ENCODE results near the gene SNX8. TPM values are rescaled to one million over a fixed set of nuclear protein-coding genes. Genes with fewer than 3 reads are reported as not detected.

The SNX8 gene
- total and polyA plus RNA-seq, 2 of the 8 experiments (the other 6 are each of a cell fraction or from before 2014, with no cell fraction given), result 46.2 to 70.8 TPM

- H3K4me1 ChIP-seq (replicated peaks in 1 of 4; ENCODE audit: control insufficient read depth in 3 of 4, insufficient read depth in 4 of 4, low read length in 3 of 4), result no peaks in the 10 kb centered on the region
- H2BK20ac ChIP-seq (ENCODE audit: low read length), result no peak overlapping the region
- no peak overlapping the region for H3K14ac ChIP-seq (ENCODE audit: insufficient read length)
- H3K4ac ChIP-seq (replicated peaks; ENCODE audit: insufficient read length, low read depth, low read length), result no peak overlapping the region
- H2BK5ac ChIP-seq (ENCODE audit: low read depth, low read length), result no peak overlapping the region
- H2AK5ac ChIP-seq (ENCODE audit: low read depth, low read length), result no peak overlapping the region
- H3K27ac ChIP-seq (ENCODE audit: low read depth, low read length), result no peak overlapping the region
- no peak overlapping the region for H4K5ac ChIP-seq (ENCODE audit: insufficient read length, low read depth, low read length)
- 93% methylated on average over 7 of the region's 7 CpGs; no CpG with 5 or more reads in 1 of the 2 experiments for WGBS, 2 experiments (ENCODE audit: extremely low coverage in 1 of 2, insufficient coverage in 1 of 2, insufficient read length in 1 of 2, insufficient replicate concordance in 2 of 2, low coverage in 1 of 2, low lambda C conversion rate in 2 of 2, missing lambda C conversion rate in 1 of 2)
- H3K23me2 ChIP-seq (ENCODE audit: low read depth, low read length), result no peaks in the 10 kb centered on the region
- no peak overlapping the region for H2BK120ac ChIP-seq (replicated peaks; ENCODE audit: low read depth, low read length)
- H4K20me1 ChIP-seq (replicated peaks in 1 of 2; ENCODE audit: control insufficient read depth in 1 of 2, insufficient read depth in 2 of 2, low read length in 2 of 2), result peaks cover 0 to 4% of the 10 kb centered on the region in 2 experiments
- no peak overlapping the region for H3K4me3 ChIP-seq (ENCODE audit: extremely low read depth in 1 of 4, insufficient read depth in 2 of 4, low read depth in 3 of 4, low read length in 4 of 4)
- H2AFZ ChIP-seq (ENCODE audit: low read length), result no peak overlapping the region
- H4K91ac ChIP-seq (replicated peaks; ENCODE audit: insufficient read length, low read length), result no peak overlapping the region
- ChIA-PET POLR2A (ENCODE audit: partially characterized antibody) (interaction anchor here (0.6 to 5.5 kb wide), 11 partner anchors 9 to 109 kb away, joined by 3 to 21 read pairs (median 4); partner anchors contain the start of genes EIF3B and SNX8), CTCF (ENCODE audit: partially characterized antibody) (interaction anchor here (0.6 to 1.3 kb wide), 5 partner anchors 17 to 57 kb away, joined by 3 to 4 read pairs (median 3); no protein-coding TSS in a partner anchor)
- no peaks in the 10 kb centered on the region for H3K36me3 ChIP-seq (ENCODE audit: control insufficient read depth in 2 of 4, insufficient read depth in 4 of 4, low read length in 3 of 4)
- H3K27me3 ChIP-seq (replicated peaks in 1 of 4; ENCODE audit: control insufficient read depth in 3 of 4, extremely low read depth in 1 of 4, insufficient read depth in 3 of 4, low read length in 3 of 4), result no peaks in the 10 kb centered on the region
- H3K9me3 ChIP-seq (ENCODE audit: insufficient read depth in 2 of 2, low read depth in 1 of 2, low read length in 1 of 2), result no peaks in the 10 kb centered on the region
- no peak overlapping the region for H2BK15ac ChIP-seq (ENCODE audit: low read length)
- H4K8ac ChIP-seq (ENCODE audit: extremely low read depth, insufficient read depth, low read length), result no peak overlapping the region
- no peak overlapping the region for H3K4me2 ChIP-seq (ENCODE audit: insufficient read depth in 1 of 2, low read depth in 2 of 2, low read length in 2 of 2)
- H3K79me1 ChIP-seq (ENCODE audit: low read depth, low read length), result no peaks in the 10 kb centered on the region
- H3K23ac ChIP-seq (ENCODE audit: insufficient read length), result no peak overlapping the region
- no peaks in the 10 kb centered on the region for H3K79me2 ChIP-seq (ENCODE audit: control insufficient read depth in 1 of 2, insufficient read depth in 2 of 2, low read length in 2 of 2)
- DNase-seq (ENCODE audit: low read depth in 1 of 2, low spot score in 2 of 2) (no peak), FAIRE-seq (no peak)
- no peak overlapping the region for H3K56ac ChIP-seq (replicated peaks; ENCODE audit: insufficient read length, low read depth, low read length)
- no peak overlapping the region for H3K9ac ChIP-seq (replicated peaks in 1 of 4; ENCODE audit: extremely low read depth in 1 of 4, low read depth in 3 of 4, low read length in 3 of 4)
- H2BK12ac ChIP-seq (ENCODE audit: low read depth, low read length), result no peak overlapping the region
- no peak overlapping the region for H3K18ac ChIP-seq (ENCODE audit: extremely low read depth, low read length)
- no peak for TF ChIP-seq NANOG (IDR thresholded peaks at IDR 0.05; ENCODE audit: insufficient read depth, low read depth, low read length, poor library complexity, severe bottlenecking)
- TF ChIP-seq TBP (IDR thresholded peaks at IDR 0.05; ENCODE audit: low read depth, low read length), result no peak
- TF ChIP-seq SRF (IDR thresholded peaks at IDR 0.05; ENCODE audit: low read depth, low read length), result no peak
- TF ChIP-seq, protein P1, sequence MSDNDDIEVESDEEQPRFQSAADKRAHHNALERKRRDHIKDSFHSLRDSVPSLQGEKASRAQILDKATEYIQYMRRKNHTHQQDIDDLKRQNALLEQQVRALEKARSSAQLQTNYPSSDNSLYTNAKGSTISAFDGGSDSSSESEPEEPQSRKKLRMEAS (IDR thresholded peaks at IDR 0.05), result no peak
- no peak for TF ChIP-seq TAF7 (optimal IDR thresholded peaks at IDR 0.05; ENCODE audit: borderline replicate concordance, low read depth, low read length)
- TF ChIP-seq KDM4A (IDR thresholded peaks at IDR 0.05; ENCODE audit: low read depth, low read length, severe bottlenecking), result no peak
- TF ChIP-seq, protein P2, sequence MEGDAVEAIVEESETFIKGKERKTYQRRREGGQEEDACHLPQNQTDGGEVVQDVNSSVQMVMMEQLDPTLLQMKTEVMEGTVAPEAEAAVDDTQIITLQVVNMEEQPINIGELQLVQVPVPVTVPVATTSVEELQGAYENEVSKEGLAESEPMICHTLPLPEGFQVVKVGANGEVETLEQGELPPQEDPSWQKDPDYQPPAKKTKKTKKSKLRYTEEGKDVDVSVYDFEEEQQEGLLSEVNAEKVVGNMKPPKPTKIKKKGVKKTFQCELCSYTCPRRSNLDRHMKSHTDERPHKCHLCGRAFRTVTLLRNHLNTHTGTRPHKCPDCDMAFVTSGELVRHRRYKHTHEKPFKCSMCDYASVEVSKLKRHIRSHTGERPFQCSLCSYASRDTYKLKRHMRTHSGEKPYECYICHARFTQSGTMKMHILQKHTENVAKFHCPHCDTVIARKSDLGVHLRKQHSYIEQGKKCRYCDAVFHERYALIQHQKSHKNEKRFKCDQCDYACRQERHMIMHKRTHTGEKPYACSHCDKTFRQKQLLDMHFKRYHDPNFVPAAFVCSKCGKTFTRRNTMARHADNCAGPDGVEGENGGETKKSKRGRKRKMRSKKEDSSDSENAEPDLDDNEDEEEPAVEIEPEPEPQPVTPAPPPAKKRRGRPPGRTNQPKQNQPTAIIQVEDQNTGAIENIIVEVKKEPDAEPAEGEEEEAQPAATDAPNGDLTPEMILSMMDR (IDR thresholded peaks at IDR 0.05; ENCODE audit: control extremely low read depth in 1 of 3, insufficient read depth in 1 of 3, low read depth in 1 of 3, low read length in 3 of 3), result no peak
- TF ChIP-seq EGR1 (IDR thresholded peaks at IDR 0.05; ENCODE audit: borderline replicate concordance, low read depth, low read length), result no peak
- no peak for TF ChIP-seq ATF2 (IDR thresholded peaks at IDR 0.05; ENCODE audit: low read length)
Measured at GRCh38 chr7:2326951-2327350, 12.7 kb upstream of the SNX8 start.
